Panc1 (cell line): ENCODE measurements around the gene FXR1. TPM values are rescaled to one million over a fixed set of nuclear protein-coding genes. Genes with fewer than 3 reads are reported as not detected.

ENCODE experiments used
- ATAC-seq: fragments of 200-7000 bp; cut with Tn5 transposase; 2 replicates; pipeline ENCODE4 v1.9.1; 2020; ENCODE audit warnings: mild to moderate bottlenecking, moderate library complexity
- BruUV-seq: library from RNA; stranded (reverse); fragments of 400-500 nt; replicated peaks from 2 replicates; lab custom pipeline; 2021; lab: Mats Ljungman, UMichigan
- CTCF ChIA-PET: fragments of 300-600 bp; sonication (Branson Sonifier 250); formaldehyde crosslinking; loops from one replicate; lab custom pipeline; 2022; ENCODE audit warnings: antibody characterized with exemption; lab: Charles Lee
- POLR2A ChIA-PET: fragments of 300-600 bp; sonication (Branson Sonifier 250); formaldehyde crosslinking; loops from one replicate; lab custom pipeline; 2022; ENCODE audit warnings: antibody characterized with exemption; lab: Charles Lee
- DNase-seq: peaks from one replicate; pipeline ENCODE4 v3.0.0-alpha.2; 2010; ENCODE audit warnings: low read depth, low spot score
- H3K27ac ChIP-seq: 2 replicates; pipeline ENCODE4 v1.5.1; 2011; ENCODE audit warnings: mild to moderate bottlenecking, low read length, inconsistent platforms
- H3K27me3 ChIP-seq: fragments of 200-500 bp; sonication (Bioruptor generic); 2 replicates; pipeline ENCODE4 v1.6.0; 2014; ENCODE audit warnings: low read length, inconsistent platforms; ENCODE audit not compliant: control insufficient read depth, insufficient read depth
- H3K36me3 ChIP-seq: fragments of 200-500 bp; sonication (Bioruptor generic); 2 replicates; pipeline ENCODE4 v1.5.1; 2014; ENCODE audit warnings: inconsistent platforms, mild to moderate bottlenecking, low read length, moderate library complexity; ENCODE audit not compliant: control insufficient read depth, insufficient read depth
- H3K4me1 ChIP-seq: 2 replicates; pipeline ENCODE4 v1.5.1; 2011; ENCODE audit warnings: inconsistent platforms, mild to moderate bottlenecking, low read length, moderate library complexity; ENCODE audit not compliant: control insufficient read depth, insufficient read depth
- H3K4me3 ChIP-seq, 2 experiments: 2 replicates each; pipeline ENCODE4 v1.5.1; 2011 to 2012; ENCODE audit warnings: low read depth in 2 of 2, low read length in 2 of 2, mild to moderate bottlenecking in 2 of 2, inconsistent platforms in 1 of 2, moderate library complexity in 1 of 2
- H3K9me3 ChIP-seq: fragments of 200-500 bp; sonication (Bioruptor generic); 2 replicates; pipeline ENCODE4 v1.5.1; 2014; ENCODE audit warnings: low read depth, mild to moderate bottlenecking, inconsistent platforms, low read length, moderate library complexity; ENCODE audit not compliant: control insufficient read depth, insufficient read depth
- CTCF ChIP-seq: fragments of 450-650 bp; IDR thresholded peaks from 2 replicates; pipeline ENCODE4 v1.5.1; 2017; ENCODE audit warnings: mild to moderate bottlenecking
- POLR2AphosphoS5 ChIP-seq: IDR thresholded peaks from 2 replicates; pipeline ENCODE4 v1.6.1; 2012; ENCODE audit warnings: mild to moderate bottlenecking, low read depth, low read length, moderate library complexity
- SIN3A ChIP-seq: IDR thresholded peaks from 2 replicates; pipeline ENCODE4 v1.6.1; 2012; ENCODE audit warnings: low read depth, mild to moderate bottlenecking, low read length, moderate library complexity, borderline replicate concordance; ENCODE audit not compliant: insufficient read depth
- TCF7L2 ChIP-seq: IDR thresholded peaks from 2 replicates; pipeline ENCODE4 v1.6.1; 2011; ENCODE audit warnings: mild to moderate bottlenecking, low read depth, low read length, inconsistent platforms
- in situ Hi-C: cut with HindIII; loops from 2 replicates; pipeline ENCODE4 v1.10.0; 2016; ENCODE audit warnings: low sequenced_read_pairs, low pct_unique_long_range_greater_than_20kb
- intact Hi-C: fragments of 100-400 bp; cut with micrococcal nuclease; formaldehyde crosslinking; loops from one replicate; pipeline ENCODE4 v1.10.0; 2022; ENCODE audit not compliant: unreplicated experiment
- total RNA-seq: library from RNA; stranded (reverse); gene quantifications from one replicate; pipeline ENCODE4 v1.2.1, GENCODE V29; 2021; ENCODE audit not compliant: unreplicated experiment
- TF ChIP-seq, protein P1 (sequence below), 2 experiments: IDR thresholded peaks; 2 replicates each; pipeline ENCODE4 v1.6.1; 2011 to 2012; ENCODE audit warnings: low read depth in 2 of 2, control low read depth in 1 of 2, low read length in 1 of 2, mild to moderate bottlenecking in 1 of 2, moderate library complexity in 1 of 2; ENCODE audit not compliant: insufficient read depth in 1 of 2

The FXR1 gene
- total RNA-seq, 1 experiment from 2014 or later, result 180 TPM

DNA sequence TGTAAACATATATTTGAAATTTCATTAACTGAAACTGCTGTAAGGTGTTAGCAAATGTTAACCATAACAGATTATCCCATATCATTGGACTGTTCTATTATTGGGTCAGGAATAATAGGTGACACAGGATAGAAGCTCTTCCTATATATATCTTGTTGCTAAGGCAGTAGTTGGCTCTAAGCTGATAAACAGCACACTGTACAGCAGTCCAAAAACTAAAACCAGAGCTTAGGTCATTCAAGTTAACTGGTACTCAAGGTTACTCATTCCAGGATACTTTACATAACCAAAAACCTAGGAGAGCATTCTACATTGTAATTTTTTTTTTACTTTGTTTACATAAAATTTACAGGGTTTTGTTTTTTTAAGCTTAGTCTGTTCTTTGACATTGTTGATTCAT is 68.1 kb downstream of the FXR1 start:
- no TSS peak for BruUV-seq
- H3K27ac ChIP-seq, result no peak overlapping the region
- DNase-seq (no peak), ATAC-seq (no peak)
- in situ Hi-C loops, result no loop called here
- ChIA-PET CTCF (no interaction called here), POLR2A (no interaction called here)
- H3K9me3 ChIP-seq, result no peaks in the 10 kb centered on the region
- no peaks in the 10 kb centered on the region for H3K4me1 ChIP-seq
- no peaks in the 10 kb centered on the region for H3K27me3 ChIP-seq
- intact Hi-C loops, result loop anchor here (10.0 kb wide), 1 partner anchor 176 kb away; no protein-coding TSS in a partner anchor
- peaks cover 35% of the 10 kb centered on the region for H3K36me3 ChIP-seq
- no peak overlapping the region for H3K4me3 ChIP-seq
- TF ChIP-seq SIN3A (no peak), POLR2AphosphoS5 (no peak), TCF7L2 (no peak), CTCF (no peak)
- TF ChIP-seq, protein P1, sequence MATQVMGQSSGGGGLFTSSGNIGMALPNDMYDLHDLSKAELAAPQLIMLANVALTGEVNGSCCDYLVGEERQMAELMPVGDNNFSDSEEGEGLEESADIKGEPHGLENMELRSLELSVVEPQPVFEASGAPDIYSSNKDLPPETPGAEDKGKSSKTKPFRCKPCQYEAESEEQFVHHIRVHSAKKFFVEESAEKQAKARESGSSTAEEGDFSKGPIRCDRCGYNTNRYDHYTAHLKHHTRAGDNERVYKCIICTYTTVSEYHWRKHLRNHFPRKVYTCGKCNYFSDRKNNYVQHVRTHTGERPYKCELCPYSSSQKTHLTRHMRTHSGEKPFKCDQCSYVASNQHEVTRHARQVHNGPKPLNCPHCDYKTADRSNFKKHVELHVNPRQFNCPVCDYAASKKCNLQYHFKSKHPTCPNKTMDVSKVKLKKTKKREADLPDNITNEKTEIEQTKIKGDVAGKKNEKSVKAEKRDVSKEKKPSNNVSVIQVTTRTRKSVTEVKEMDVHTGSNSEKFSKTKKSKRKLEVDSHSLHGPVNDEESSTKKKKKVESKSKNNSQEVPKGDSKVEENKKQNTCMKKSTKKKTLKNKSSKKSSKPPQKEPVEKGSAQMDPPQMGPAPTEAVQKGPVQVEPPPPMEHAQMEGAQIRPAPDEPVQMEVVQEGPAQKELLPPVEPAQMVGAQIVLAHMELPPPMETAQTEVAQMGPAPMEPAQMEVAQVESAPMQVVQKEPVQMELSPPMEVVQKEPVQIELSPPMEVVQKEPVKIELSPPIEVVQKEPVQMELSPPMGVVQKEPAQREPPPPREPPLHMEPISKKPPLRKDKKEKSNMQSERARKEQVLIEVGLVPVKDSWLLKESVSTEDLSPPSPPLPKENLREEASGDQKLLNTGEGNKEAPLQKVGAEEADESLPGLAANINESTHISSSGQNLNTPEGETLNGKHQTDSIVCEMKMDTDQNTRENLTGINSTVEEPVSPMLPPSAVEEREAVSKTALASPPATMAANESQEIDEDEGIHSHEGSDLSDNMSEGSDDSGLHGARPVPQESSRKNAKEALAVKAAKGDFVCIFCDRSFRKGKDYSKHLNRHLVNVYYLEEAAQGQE (IDR thresholded peaks at IDR 0.05; ENCODE audit: insufficient read depth in 1 of 2, low read depth in 2 of 2, low read length in 1 of 2), result no peak

DNA sequence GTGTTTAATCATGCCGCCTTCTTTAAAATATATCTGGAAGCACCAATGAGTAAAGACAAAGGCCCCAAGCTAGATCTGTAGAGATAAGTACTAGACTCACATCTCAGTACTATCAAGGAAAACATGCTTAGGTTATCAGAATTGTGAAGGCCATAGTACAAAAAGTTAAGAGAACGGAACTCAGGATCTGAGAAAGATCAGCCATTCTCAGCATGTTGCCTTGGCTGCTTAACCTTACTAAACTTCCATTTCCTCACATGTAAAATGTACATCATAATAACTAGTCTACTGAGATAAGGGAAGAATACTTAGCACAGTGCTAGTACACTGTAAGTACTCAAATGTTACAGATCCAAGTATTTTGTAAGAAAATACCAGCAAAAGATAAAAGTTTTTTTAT is 69.4 kb downstream of the FXR1 start:
- in situ Hi-C loops (no loop called here), intact Hi-C loops (loop anchor here (10.0 kb wide), 1 partner anchor 177 kb away; no protein-coding TSS in a partner anchor)
- Histone ChIP-seq H3K9me3 (no peaks in the 10 kb centered on the region), H3K36me3 (peaks cover 23% of the 10 kb centered on the region), H3K27me3 (no peaks in the 10 kb centered on the region), H3K4me3 (no peak overlapping the region), H3K27ac (no peak overlapping the region), H3K4me1 (no peaks in the 10 kb centered on the region)
- no peak for ATAC-seq
- POLR2A ChIA-PET, result no interaction called here
- TF ChIP-seq TCF7L2 (no peak), CTCF (no peak), POLR2AphosphoS5 (no peak; the same call in 1 of the 2 replicates), SIN3A (no peak)
- TF ChIP-seq, protein P1 (IDR thresholded peaks at IDR 0.05; ENCODE audit: insufficient read depth in 1 of 2, low read depth in 2 of 2, low read length in 1 of 2), result no peak
- no TSS peak for BruUV-seq
- CTCF ChIA-PET, result no interaction called here
- no peak for DNase-seq
